COR-L47 (cell line): ENCODE results near the gene TMEM45B.
"Not testable (repeated sequence)": the region's sequence is repeated elsewhere in the genome, so short reads cannot be mapped to it uniquely, and the experiment has no call there.

ENCODE experiments used
- DNase-seq: peaks from one replicate; lab custom pipeline; 2025; lab: John Stamatoyannopoulos, UW

The TMEM45B gene

DNA sequence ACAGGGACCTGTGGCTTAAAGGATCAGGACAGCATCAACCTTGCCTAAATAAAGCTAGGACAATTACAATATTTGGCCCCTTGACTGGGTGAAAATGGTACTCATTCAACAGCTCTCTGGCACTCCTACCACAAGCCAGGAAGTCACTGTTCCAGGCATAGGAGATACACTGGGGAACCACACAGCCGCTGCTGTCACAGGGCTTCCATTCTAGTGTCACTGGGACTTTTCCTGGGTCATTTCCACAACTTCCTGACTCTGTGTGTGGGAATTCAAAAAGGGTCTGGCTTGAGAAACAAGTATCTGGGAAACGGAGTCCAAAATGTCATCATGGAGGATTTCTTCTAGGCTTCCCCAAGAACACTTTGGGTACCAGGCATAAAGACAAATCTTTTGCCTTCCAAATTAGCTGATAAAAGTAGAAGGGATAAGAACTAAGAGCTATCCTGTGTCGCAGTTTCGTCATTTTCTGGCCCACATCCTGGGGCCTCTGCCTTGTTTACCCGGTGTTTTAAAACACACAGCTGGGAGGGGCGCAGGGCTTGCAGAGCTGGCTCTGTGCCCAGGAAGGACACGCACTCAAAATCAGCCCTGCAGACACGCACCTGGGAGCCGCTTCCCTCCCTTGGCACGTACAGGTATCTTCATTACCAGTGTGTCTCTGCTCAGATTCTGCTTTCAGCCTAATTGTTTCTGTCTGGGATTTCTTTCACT, 38.0 kb downstream of the TMEM45B start:
- DNase-seq = peak; percentile 94

- peak; percentile 21 for DNase-seq
Observed at GRCh38 chr11:129854232-129854805, 38.7 kb downstream of the TMEM45B start.

- no peak for DNase-seq
Observed at GRCh38 chr11:129855086-129855485, 39.4 kb downstream of the TMEM45B start.

DNA sequence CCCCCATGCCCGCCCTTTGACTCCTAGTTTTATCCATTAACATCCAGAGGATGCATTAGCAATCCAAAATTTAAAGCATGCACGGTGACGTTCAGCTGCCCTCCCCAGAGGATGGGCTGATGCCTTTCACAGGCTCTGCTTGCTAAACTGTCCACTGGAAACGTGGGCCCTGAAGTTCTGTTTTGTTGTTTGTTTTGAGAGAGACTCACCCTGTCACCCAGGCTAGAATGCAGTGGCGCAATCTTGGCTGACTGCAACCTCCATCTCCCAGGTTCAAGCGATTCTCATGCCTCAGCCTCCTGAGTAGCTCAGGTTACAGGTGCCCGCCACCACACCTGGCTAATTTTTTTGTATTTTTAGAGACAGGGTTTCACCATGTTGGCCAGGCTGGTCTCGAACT, 40.4 kb downstream of the TMEM45B start:
- DNase-seq = no peak

GRCh38 chr11:129861702-129862522, 46.3 kb downstream of the TMEM45B start:
- DNase-seq = no peak

DNA sequence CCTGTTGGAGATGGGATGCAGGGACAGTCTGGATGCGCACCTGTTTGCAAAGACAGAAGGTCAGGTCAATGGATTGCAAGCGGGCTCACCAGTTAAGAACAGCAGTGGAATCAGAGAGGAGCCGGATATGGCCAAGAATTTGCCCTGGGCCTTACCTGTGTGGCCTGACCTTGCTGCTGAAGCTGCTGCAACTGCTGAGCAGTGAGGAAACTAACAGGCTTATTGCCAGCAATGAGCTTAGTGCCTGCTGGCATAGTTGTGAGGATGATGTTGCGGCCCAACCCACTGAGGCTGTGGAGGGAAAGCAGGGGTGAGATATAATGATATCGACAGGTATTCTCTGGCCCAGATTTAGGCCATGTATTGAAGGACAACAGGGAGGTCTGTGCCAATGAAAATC, 49.2 kb downstream of the TMEM45B start:
- DNase-seq = no peak

GRCh38 chr11:129865701-129866100, 50.1 kb downstream of the TMEM45B start:
- DNase-seq = no peak

DNA sequence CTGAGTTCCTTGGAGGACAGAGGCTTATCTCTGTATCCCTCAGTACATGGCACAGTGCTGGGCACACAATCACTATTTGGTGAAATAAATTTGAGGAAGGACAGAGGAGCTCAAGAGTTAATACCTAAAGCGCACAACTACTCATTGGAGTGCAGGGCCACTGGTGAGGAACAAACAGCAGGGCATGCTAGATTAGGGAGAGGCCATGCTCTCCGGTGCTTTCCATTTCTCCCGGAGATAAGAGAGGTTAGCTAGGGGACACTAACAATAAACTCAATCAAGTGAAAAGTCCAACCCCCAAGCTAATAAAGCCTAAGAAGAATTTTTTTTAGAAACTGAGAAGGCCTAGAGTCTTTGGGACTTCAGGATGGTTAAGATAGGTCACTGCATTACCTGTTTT, 50.7 kb downstream of the TMEM45B start:
- no peak for DNase-seq

DNA sequence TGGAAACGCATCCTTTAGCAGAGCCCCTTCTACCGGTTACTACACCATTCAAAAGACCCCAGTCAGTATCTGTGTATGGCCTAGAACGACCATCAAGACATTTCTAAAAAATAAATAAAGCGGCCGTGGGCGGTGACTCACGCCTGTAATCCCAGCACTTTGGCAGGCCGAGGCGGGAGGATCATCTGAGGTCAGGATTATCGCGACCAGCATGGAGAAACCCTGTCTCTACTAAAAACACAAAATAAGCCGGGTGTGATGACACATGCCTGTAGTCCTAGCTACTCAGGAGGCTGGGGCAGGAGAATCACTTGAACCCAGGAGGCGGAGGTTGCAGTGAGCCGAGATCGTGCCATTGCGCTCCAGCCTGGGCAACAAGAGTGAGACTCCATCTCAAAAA, 53.0 kb downstream of the TMEM45B start:
- not testable (repeated sequence) for DNase-seq

DNA sequence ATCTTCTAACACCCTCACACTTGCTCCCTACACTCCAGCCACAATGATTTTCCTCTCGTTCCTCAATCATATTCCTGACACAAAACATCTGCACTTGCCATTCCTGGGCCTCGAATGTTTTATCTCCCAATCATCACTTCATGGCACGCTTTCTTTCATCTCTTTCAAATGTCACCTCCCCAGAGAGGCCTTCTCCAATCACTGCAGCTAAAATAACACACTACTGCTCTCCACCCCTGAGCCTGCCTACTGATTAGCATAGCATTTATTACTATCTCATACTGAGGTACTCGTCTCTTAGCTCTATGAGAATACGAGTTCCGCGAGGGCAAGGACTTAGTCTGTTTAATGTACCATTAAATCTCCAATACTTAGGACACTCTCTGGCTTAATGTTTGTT, 56.3 kb downstream of the TMEM45B start:
- DNase-seq = no peak

- no peak for DNase-seq
Observed at GRCh38 chr11:129880311-129880710, 64.7 kb downstream of the TMEM45B start.

DNA sequence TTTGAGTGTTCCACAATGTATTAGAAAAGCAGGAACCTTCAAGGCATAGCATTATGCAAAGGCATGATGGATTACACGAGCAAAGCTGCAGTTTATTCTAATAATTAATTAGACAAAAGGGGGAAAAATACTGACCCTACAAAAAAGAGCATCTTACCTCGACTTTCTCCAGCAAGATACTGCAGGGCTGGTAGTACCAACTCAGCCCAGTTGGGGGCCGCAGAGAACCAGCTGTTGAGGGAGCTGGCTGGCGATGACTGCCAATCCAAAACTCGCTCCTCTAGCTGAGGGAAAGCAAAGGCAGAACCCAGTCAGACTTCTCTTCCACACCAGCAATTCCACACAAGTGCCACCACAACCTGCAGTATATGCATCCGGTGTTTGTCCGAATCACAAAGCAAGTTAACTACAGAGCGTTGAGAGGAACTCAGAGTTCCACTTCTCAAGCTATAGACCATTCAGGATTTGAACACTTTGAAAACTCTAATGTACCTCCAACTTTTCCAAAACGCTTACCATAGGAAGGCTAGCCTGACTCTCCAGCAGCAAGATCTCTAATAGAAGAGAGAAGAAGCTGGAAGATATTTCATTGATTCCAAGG, 66.0 kb downstream of the TMEM45B start:
- DNase-seq = peak; percentile 17

GRCh38 chr11:129884581-129884980, 68.9 kb downstream of the TMEM45B start:
- DNase-seq = no peak

GRCh38 chr11:129885381-129885780, 69.7 kb downstream of the TMEM45B start:
- DNase-seq = no peak

GRCh38 chr11:129888451-129888850, 72.8 kb downstream of the TMEM45B start:
- DNase-seq = no peak

DNA sequence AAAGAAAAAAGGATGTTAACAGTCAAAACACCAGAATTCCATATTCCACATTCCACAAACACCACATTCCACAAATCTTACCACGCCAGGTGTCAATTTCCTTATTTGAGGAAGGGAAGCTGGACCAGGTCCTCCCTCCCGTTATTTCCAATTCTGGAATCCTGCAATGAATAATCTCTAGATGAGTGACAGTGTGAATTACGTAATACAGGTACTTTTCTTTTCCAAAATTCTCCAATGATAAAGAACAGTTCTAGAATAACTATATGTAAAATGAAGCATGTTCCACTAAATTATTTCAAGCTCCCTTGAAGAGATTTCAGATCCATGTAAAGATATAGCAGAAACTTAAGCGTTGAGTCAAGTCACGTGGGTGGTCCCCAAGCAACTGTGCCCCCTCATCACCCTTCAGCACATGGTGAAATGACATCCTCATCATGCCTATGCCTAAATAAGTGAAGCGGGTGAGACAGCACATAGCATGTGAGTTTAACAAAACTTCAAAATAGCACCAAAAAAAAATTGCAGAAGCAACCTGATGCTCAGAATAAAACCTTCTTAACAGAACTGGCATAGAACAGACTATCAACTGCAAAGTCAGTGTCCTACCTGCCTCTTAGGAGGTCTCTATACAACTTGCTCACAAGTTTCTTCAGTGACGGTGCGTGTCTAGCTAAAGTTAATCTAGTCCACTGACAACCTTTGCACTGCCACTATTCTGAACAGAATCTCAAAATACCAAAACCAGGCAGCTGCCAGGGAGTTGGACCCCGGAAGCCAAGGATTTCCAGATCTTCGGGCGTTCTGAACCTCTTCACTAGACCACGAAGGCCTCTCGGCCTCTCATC, 78.9 kb downstream of the TMEM45B start:
- no peak for DNase-seq

GRCh38 chr11:129895126-129896041, 79.7 kb downstream of the TMEM45B start, which contains the start of gene NFRKB:
Gene NFRKB (minus strand): TSS chr11:129895578. CDS start chr11:129892849, 2,729 bp downstream.
- peak; percentile 78 for DNase-seq

- no peak for DNase-seq
Observed at GRCh38 chr11:129896062-129896461, 80.4 kb downstream of the TMEM45B start.

DNA sequence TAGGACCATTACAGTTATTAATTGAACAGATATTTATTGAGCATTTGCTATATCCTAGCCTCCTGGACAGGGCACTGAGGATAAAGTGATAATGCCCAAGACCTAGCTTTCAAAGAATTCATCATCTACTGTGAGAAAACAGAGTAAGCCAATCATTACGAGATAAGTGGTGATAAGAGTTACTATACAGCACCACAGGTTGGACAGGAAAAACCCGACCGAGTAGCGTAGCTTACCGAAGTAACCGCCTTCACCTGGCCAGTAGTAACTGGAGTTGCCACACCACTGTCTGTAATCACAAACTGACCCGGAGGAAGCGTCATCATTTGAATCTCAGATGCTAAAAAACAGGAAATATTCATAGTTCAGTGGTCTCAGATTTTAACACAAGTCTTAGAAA, 89.8 kb downstream of the TMEM45B start:
- DNase-seq = no peak
